ENCODE measurements around the gene SYNDIG1. TPM values are rescaled to one million over a fixed set of nuclear protein-coding genes. Genes with fewer than 3 reads are reported as not detected.

The SYNDIG1 gene
- total RNA-seq, 2 experiments from 2014 or later = not detected

DNA sequence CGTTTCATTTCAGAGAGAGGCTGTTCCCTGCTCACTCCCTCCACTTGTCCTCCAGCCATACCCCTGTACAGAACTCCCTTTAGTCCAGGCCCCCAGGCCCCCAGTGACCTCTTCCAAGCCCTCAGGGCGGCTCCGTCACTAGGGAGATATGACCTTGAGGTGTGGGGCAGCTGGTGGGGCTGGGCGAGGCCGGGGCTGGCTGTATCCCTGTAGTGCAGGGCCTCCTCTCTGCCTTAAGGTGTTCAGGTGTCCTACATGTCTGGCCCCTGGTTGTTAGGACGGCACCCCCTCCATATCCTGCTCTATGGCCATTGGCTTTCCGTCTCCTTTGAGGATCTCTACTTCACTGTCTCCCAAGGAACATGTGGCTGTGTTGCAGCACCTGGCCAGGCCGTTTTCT, 17.4 kb upstream of the SYNDIG1 start:
- H3K4me3 Mint-ChIP-seq = no peak overlapping the region
- H3K27me3 ChIP-seq (ENCODE audit: control insufficient read depth in 1 of 2, insufficient read depth in 2 of 2, low read length in 2 of 2) = no peaks in the 10 kb centered on the region
- POLR2A ChIA-PET = no interaction called here

DNA sequence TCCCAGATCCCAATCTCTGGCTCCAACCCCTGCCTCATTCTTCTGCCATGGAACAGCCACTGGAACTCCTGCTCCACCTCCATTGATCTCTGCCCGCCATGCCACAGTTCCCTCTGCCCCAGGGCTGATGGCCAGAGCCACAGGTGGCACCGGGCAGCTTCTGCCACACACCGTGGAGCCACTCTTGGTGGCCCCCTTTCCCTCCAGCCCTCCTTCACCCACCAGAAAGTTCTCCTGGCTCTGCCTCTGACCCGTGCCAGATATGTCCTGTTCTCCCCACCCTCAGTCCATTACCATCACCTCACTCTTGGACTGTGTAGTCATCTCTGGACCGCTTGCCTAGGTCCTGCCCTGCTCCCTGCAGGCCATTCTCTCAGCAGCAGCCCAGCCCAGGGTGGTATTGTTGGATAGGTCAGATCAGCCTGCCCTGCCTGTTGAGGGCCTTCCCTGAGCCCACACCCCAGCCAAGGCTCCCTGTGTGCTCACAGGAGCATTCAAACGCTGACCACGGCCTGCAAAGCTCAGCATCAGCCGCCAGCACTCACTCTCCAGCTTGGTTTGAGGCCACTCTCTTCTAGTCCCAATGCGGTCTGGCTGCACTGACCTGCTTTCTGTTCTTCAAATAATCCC, 16.8 kb upstream of the SYNDIG1 start:
- Mint-ChIP-seq H3K36me3 (ENCODE audit: low read depth) (no peaks in the 10 kb centered on the region), H3K9me3 (no peaks in the 10 kb centered on the region), H3K27ac (no peak overlapping the region), H3K4me1 (ENCODE audit: low read depth) (peaks cover 7% of the 10 kb centered on the region), H3K4me3 (no peak overlapping the region), H3K27me3 (no peaks in the 10 kb centered on the region)
- no peak for ATAC-seq (ENCODE audit: poor library complexity)
- Histone ChIP-seq H3K27me3 (ENCODE audit: control insufficient read depth in 1 of 2, insufficient read depth in 2 of 2, low read length in 2 of 2) (no peaks in the 10 kb centered on the region), H3K4me1 (ENCODE audit: insufficient read depth, low read length) (no peaks in the 10 kb centered on the region), H3K36me3 (ENCODE audit: insufficient read depth, low read length) (no peaks in the 10 kb centered on the region), H3K9me3 (ENCODE audit: control insufficient read depth in 1 of 2, insufficient read depth in 1 of 2, low read length in 2 of 2) (no peaks in the 10 kb centered on the region), H3K27ac (ENCODE audit: low read depth in 1 of 2, low read length in 2 of 2) (no peak overlapping the region), H3K4me3 (ENCODE audit: low read length) (no peak overlapping the region)
- TF ChIP-seq, protein P1, sequence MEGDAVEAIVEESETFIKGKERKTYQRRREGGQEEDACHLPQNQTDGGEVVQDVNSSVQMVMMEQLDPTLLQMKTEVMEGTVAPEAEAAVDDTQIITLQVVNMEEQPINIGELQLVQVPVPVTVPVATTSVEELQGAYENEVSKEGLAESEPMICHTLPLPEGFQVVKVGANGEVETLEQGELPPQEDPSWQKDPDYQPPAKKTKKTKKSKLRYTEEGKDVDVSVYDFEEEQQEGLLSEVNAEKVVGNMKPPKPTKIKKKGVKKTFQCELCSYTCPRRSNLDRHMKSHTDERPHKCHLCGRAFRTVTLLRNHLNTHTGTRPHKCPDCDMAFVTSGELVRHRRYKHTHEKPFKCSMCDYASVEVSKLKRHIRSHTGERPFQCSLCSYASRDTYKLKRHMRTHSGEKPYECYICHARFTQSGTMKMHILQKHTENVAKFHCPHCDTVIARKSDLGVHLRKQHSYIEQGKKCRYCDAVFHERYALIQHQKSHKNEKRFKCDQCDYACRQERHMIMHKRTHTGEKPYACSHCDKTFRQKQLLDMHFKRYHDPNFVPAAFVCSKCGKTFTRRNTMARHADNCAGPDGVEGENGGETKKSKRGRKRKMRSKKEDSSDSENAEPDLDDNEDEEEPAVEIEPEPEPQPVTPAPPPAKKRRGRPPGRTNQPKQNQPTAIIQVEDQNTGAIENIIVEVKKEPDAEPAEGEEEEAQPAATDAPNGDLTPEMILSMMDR (IDR thresholded peaks at IDR 0.05) = no peak
- DNase-seq = no peak
- ChIA-PET POLR2A (no interaction called here), CTCF (no interaction called here)
- intact Hi-C loops (cut with DNase I, micrococcal nuclease) = no loop called here

More for the DNA sequence above, 17.4 kb upstream of the SYNDIG1 start:
- H3K36me3 Mint-ChIP-seq (ENCODE audit: low read depth) = no peaks in the 10 kb centered on the region
- H3K4me1 Mint-ChIP-seq (ENCODE audit: low read depth) = peaks cover 7% of the 10 kb centered on the region
- intact Hi-C loops (cut with DNase I, micrococcal nuclease) = no loop called here
- no peaks in the 10 kb centered on the region for H3K27me3 Mint-ChIP-seq
- no peak overlapping the region for H3K4me3 ChIP-seq (ENCODE audit: low read length)
- no peaks in the 10 kb centered on the region for H3K9me3 ChIP-seq (ENCODE audit: control insufficient read depth in 1 of 2, insufficient read depth in 1 of 2, low read length in 2 of 2)
- no peaks in the 10 kb centered on the region for H3K36me3 ChIP-seq (ENCODE audit: insufficient read depth, low read length)
- H3K4me1 ChIP-seq (ENCODE audit: insufficient read depth, low read length) = no peaks in the 10 kb centered on the region
- no peak overlapping the region for H3K27ac Mint-ChIP-seq
- H3K9me3 Mint-ChIP-seq = no peaks in the 10 kb centered on the region
- no peak overlapping the region for H3K27ac ChIP-seq (ENCODE audit: low read depth in 1 of 2, low read length in 2 of 2)
- TF ChIP-seq, protein P1 (IDR thresholded peaks at IDR 0.05) = no peak
- DNase-seq (no peak), ATAC-seq (ENCODE audit: poor library complexity) (no peak)
- CTCF ChIA-PET = no interaction called here

DNA sequence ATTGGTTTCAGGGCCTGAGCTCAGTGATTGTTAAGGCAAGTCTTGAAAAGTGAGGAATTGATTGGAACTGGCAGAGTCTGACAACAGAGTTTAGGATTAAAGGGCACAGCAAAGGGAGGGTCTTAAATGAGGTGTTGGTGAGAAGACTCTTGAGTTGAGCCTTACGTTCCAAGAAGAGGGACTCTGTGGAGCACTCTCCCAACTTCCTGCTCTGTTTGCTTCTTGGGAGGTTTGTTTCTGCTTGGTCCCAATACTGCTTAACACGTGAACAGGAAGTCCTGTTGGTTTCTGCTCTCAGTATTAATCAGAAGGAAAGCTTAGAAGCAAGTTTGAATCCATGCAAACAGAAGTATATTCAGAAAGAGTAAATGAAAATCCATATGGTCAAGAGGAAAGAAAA, 15.6 kb upstream of the SYNDIG1 start:
- no peaks in the 10 kb centered on the region for H3K27me3 ChIP-seq (ENCODE audit: control insufficient read depth in 1 of 2, insufficient read depth in 2 of 2, low read length in 2 of 2)
- CTCF ChIA-PET = no interaction called here
- H3K4me1 Mint-ChIP-seq (ENCODE audit: low read depth) = peaks cover 7% of the 10 kb centered on the region
- no peak overlapping the region for H3K27ac ChIP-seq (ENCODE audit: low read depth in 1 of 2, low read length in 2 of 2)
- POLR2A ChIA-PET = no interaction called here
- no peaks in the 10 kb centered on the region for H3K27me3 Mint-ChIP-seq
- no peaks in the 10 kb centered on the region for H3K36me3 Mint-ChIP-seq (ENCODE audit: low read depth)
- H3K9me3 Mint-ChIP-seq = no peaks in the 10 kb centered on the region
- TF ChIP-seq, protein P1 (IDR thresholded peaks at IDR 0.05) = no peak
- no peak overlapping the region for H3K4me3 ChIP-seq (ENCODE audit: low read length)
- no peaks in the 10 kb centered on the region for H3K4me1 ChIP-seq (ENCODE audit: insufficient read depth, low read length)
- no peaks in the 10 kb centered on the region for H3K9me3 ChIP-seq (ENCODE audit: control insufficient read depth in 1 of 2, insufficient read depth in 1 of 2, low read length in 2 of 2)
- no peak overlapping the region for H3K27ac Mint-ChIP-seq
- ATAC-seq (ENCODE audit: poor library complexity) = no peak
- no peaks in the 10 kb centered on the region for H3K36me3 ChIP-seq (ENCODE audit: insufficient read depth, low read length)
- no peak overlapping the region for H3K4me3 Mint-ChIP-seq
- DNase-seq = no peak
- intact Hi-C loops (cut with DNase I, micrococcal nuclease) = no loop called here
